Measurements from ENCODE around the gene ZMPSTE24.
"Not testable (repeated sequence)": the region's sequence is repeated elsewhere in the genome, so short reads cannot be mapped to it uniquely, and the experiment has no call there.

The ZMPSTE24 gene

GRCh38 chr1:40317394-40318074 is 59.5 kb downstream of the ZMPSTE24 start:
- DNase-seq (ENCODE audit: low read depth in 2 of 2): no peak

GRCh38 chr1:40318476-40318875 is 60.4 kb downstream of the ZMPSTE24 start:
- no peak for DNase-seq (ENCODE audit: low read depth in 2 of 2)

- DNase-seq (ENCODE audit: low read depth in 2 of 2): no peak
Measured at GRCh38 chr1:40318970-40319621, 61.1 kb downstream of the ZMPSTE24 start.

GRCh38 chr1:40331403-40331802 is 73.4 kb downstream of the ZMPSTE24 start:
- DNase-seq (ENCODE audit: low read depth in 2 of 2): not testable (repeated sequence)

- no peak for DNase-seq (ENCODE audit: low read depth in 2 of 2)
Measured at GRCh38 chr1:40332695-40333094, 74.7 kb downstream of the ZMPSTE24 start.

GRCh38 chr1:40337443-40337842 is 79.4 kb downstream of the ZMPSTE24 start:
- DNase-seq (ENCODE audit: low read depth in 2 of 2): no peak

- peak; percentile 39 to 47 for DNase-seq (ENCODE audit: low read depth in 2 of 2)
Measured at GRCh38 chr1:40338745-40339419, 80.8 kb downstream of the ZMPSTE24 start.

GRCh38 chr1:40339420-40340323 is 81.6 kb downstream of the ZMPSTE24 start:
- no peak for DNase-seq (ENCODE audit: low read depth in 2 of 2)

- no peak for DNase-seq (ENCODE audit: low read depth in 2 of 2)
Measured at GRCh38 chr1:40341491-40342380, 83.7 kb downstream of the ZMPSTE24 start.

- DNase-seq (ENCODE audit: low read depth in 2 of 2): not testable (repeated sequence)
Measured at GRCh38 chr1:40342381-40342717, 84.3 kb downstream of the ZMPSTE24 start.
